8988T (cell line): Measurements from ENCODE around the gene SOHLH2.

Experiments used
- DNase-seq: peaks from one replicate; pipeline ENCODE4 v3.0.0; 2011

Gene SOHLH2

GRCh38 chr13:36214163-36214921 lies at the start of gene SOHLH2:
Gene SOHLH2, minus strand, starts transcription at chr13:36214556. Its CDS starts 30 bp downstream, at chr13:36214526.
- DNase-seq = no peak

- no peak for DNase-seq
Observed at GRCh38 chr13:36261976-36262375, 47.6 kb upstream of the SOHLH2 start.

- no peak for DNase-seq
Observed at GRCh38 chr13:36261011-36261410, 46.7 kb upstream of the SOHLH2 start.

DNA sequence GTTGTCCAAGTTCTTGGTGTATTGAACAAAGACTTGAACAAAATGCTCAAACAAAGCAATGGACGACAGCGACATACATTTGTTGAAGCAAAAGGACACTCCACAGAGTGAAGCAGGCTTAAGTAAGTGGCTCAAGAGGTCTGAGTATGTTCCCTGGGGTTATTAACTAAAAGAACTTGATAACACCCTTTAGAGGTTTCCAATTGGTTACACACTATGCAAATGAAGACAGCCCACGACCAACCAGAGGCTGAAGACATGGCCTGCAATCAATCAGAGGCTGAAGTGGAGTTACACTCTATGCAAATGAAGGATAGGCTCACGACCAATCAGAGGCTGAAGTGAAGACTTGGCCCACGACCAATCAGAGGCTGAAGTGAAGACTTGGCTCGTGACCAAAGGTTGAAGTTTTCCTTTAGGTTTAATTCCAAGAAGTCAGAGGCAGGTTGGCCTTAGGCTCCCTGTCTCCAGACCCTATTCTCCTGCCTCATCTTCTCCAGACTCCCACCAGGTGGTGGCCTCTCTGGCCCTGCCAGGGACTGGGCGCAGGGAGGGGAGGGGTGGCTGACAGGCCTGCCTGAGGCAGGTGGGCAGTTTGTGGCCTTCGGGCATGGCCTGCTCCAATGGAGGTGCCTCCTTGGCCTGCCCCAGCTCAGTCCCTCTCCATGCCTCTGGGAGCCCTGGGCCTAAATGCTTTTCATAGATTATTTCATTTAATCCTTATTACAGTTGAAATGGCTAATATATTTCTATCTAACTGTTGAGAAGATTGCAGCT lies 45.2 kb upstream of the SOHLH2 start:
- DNase-seq = no peak

- no peak for DNase-seq
Observed at GRCh38 chr13:36258831-36259230, 44.5 kb upstream of the SOHLH2 start.

DNA sequence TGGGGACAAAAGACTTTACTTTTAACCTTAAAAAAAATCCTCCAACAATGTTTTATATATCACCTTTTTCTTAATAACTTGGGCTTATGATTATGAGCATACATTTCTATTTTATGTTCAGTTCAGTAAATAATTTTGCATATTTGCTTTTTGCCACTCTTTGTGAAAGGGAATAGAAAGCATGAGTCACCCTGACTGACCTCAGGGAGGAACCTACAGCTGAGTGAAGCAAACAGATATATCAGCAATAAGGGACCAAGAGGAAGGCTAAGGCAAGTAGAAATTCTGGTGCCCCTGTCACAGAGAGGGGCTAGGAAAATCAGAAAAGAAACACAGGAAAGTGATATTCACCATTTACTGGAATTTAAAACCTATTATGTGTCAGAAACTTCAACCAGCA lies 37.2 kb upstream of the SOHLH2 start:
- no peak for DNase-seq

DNA sequence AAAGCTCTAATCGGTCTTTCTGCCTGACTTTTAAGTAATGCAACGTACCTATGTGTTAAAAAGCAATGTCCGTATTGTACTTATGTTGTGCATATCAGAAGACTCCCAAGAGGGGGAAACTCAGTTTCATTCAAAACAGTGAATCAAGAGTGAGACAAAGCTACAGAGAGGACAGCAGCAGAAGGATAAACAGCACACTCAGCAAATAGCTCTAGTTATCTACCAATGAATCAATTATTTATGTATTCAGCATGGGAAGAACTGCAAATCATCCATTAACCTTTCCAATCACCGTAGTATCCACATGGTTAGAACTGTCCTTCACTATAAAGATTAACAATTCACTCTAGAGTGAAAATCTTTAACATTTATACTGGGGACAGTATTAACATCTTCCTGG lies 36.7 kb upstream of the SOHLH2 start:
- DNase-seq = no peak

DNA sequence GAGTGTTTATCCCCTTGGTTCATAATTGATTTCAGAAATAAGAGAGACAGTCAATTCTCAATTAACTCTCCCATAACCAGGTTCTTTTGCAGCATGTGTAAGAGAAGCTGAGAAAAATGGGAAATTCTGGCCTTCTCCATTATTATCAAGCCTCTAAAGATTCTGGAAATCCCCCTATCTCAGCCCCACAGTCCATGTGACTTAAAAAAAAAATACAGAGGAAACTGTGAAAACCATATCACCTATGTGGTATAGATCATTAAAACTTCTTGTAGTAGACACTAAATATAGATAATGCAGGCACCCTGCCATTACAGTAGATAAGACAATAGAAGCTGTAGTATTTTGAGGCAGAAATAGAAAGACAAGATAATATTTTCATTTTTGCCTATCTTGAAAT lies 34.3 kb upstream of the SOHLH2 start:
- DNase-seq = no peak

- DNase-seq = no peak
Observed at GRCh38 chr13:36244990-36245389, 30.6 kb upstream of the SOHLH2 start.

DNA sequence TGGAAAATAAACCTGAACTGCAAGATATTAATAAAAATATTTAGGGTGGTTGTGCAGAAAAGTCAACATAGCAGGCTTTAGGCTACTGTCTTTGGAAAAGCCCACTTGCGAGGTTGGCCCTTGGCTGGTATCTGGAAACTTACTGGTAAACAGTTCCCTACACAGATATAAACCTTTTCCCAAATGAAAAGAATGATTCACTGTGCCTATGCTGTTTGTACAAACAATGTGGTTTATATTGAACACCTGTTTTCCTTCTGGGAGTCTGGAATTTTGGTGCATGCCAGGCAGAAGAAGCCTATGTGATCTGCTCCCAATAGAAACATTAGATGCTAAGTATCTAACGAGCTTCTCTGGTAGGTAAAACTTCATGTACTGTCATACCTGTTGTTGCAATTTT lies 29.7 kb upstream of the SOHLH2 start:
- DNase-seq = no peak

DNA sequence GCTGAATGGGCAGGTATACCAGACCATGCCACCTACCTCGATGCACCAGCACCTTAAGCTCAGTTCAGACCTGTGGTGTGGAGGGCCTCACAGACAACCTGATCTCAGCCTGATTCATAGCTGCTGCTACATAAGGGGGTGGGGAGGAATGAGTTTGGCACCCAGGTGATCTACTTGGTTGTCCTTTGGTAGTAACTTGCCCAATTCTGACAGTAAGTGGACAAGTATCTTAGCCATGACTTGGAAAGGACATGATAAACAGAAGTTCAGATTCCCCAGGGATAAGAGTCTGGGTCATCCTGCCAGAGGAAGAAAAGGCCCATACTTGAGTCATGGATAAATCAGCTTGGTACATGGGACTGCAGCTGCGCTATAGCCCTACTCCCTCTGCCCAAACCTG lies 28.4 kb upstream of the SOHLH2 start:
- no peak for DNase-seq

GRCh38 chr13:36231236-36231635 lies 16.9 kb upstream of the SOHLH2 start:
- no peak for DNase-seq

DNA sequence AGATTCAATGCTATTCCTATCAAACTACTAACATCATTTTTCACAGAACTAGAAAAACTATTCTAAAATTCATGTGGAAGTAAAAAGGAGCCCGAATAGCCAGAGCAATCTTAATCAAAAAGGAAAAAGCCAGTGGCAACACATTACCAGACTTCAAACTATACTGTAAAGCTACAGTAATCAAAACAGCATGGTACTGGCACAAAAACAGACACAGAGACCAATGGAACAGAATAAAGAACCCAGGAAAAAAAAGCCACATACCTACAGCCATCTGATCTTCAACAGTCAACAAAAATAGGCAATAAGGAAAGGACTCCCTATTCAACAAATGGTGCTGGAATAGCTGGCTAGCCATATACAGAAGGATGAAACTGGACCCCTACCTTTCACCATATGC lies 10.4 kb upstream of the SOHLH2 start:
- no peak for DNase-seq

- DNase-seq = no peak
Observed at GRCh38 chr13:36219883-36220282, 5.5 kb upstream of the SOHLH2 start.

DNA sequence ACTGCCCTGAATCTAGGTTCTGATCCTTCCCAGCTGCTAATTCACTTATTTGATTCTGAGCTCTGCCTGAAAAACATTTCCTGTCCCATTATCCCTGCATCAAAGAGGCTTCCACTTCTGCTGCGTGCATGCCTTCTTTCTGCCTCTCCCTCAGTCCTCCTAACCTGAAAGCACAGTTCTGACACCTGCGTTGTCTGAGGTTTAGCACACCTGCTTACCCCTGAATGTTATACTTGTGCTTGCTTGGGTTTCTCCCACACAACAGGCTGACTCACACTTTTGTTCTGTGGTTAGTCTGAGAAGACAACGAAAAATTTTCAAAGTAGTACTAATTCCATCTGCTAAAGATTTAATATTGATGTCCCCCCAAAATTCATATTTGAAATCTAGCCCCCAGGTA lies 3.1 kb upstream of the SOHLH2 start:
- no peak for DNase-seq

DNA sequence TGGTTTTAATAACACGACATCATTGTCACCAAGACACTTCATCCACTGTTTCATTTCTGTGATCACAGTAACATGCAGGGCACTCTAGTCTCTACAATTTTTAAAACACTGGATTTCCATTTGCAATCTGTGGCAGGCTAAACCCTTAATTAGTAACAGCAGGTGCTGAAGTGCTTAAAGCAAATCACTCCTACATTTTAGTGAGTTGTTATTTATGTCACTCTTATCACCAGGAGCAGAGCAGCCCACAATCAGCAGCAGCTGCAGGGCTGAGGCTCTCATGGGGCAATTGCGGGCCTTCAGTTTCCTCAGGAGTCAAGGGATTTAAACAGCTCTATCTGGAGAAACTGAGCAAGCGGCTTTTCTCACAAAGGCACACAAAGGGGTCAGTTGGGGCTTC lies 1.6 kb downstream of the SOHLH2 start:
- no peak for DNase-seq

DNA sequence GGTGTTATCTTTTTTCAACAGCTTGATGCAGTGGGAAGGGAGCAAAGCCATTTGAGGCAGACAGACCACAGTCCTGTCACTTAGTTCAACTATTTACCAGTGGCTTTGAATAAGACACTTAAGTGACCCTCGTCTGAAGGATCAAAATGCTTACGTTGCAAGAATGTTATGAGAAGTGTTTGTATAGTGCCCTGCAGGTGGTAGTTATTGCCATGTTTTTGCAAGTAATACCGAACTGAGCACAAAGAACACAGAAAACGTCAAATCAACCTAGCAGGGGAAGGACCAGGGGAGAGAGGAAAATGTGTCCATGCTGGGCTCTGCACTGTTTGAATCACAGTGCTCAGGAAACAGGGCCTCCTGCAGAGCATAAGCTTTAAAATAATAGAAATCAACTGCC lies 2.8 kb downstream of the SOHLH2 start:
- DNase-seq = no peak

- no peak for DNase-seq
Observed at GRCh38 chr13:36210738-36211137, 3.6 kb downstream of the SOHLH2 start.

DNA sequence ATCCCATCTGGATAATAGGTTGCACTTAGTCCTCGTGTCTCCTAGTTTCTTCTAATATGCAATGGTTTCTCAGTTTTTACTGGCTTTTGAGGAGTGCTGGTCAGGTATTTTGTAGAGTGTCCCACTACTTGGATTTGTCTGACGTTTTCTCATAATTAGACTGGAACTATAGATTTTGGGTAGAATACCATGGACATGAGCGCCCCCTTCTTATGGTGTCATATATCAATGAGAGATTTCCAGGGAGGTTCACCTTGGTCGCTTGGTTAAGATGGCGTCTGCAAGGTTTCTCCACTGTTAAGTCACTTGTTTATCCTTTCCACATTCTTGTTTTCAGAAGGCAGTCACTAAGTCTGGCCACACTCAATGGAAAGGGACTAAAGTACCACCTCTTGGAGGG lies 6.7 kb downstream of the SOHLH2 start:
- DNase-seq = no peak

GRCh38 chr13:36193151-36193855 lies 21.1 kb downstream of the SOHLH2 start:
- no peak for DNase-seq

- no peak for DNase-seq
Observed at GRCh38 chr13:36192166-36192565, 22.2 kb downstream of the SOHLH2 start.

GRCh38 chr13:36190771-36191170 lies 23.6 kb downstream of the SOHLH2 start:
- DNase-seq = no peak

DNA sequence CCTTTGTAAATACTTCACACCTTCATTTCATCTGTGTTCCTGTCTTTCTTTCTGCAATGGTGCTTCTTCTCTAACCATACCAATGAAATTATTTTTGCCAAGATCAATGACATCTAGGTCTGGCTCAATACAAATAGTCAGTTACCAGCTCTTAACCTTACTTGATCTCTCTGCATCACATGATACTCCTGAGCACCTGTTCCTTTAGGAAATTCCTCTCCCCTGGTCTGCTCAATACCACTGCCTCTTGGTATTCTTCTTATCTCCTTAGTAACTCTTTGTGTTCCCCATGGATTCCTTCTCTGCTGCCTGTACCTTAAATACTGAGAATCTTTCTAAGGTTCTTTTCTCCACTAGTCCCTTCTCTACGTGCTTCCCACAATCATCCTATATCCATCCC lies 25.9 kb downstream of the SOHLH2 start:
- no peak for DNase-seq

DNA sequence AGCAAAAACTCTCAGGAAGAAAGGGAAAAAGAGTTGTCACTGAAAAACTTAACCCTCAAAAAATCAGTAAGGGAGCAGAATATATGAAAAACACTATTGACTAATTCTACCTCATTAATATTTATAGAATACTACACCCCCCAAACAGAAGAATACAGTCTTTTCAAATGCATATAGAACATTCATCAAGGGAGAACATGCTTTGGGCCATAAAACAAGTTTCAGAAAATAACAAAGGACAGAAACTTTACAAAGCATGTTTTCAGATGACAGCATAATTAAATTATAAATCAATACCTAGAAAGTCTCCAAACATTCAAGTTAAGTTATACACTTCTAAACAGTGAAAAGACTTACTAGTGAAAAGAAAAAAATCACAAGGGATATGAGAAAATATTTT lies 30.5 kb downstream of the SOHLH2 start:
- DNase-seq = no peak
